Breast epithelium (tissue), 4 donors: ENCODE results near the gene SLC4A4. TPM values are rescaled to one million over a fixed set of nuclear protein-coding genes. Genes with fewer than 3 reads are reported as not detected.

Source experiments
- DNase-seq, 2 donors: peaks; one replicate each; pipeline ENCODE4 v3.0.0-alpha.2; 2019; ENCODE audit warnings: low spot score in 2 of 2
- H3K27ac ChIP-seq, 2 donors: fragments of 200-600 bp; sonication (generic) in 1 of 2; one replicate each; pipeline ENCODE4 v1.5.1; 2016 to 2019; ENCODE audit warnings: mild to moderate bottlenecking in 1 of 2
- H3K27me3 ChIP-seq, 2 donors: fragments of 200-600 bp; sonication (generic) in 1 of 2; one replicate each; pipeline versions ENCODE4 v1.5.1 to v1.6.0; 2017 to 2019; ENCODE audit warnings: control low read depth in 1 of 2, mild to moderate bottlenecking in 1 of 2
- H3K36me3 ChIP-seq: fragments of 200-600 bp; one replicate; pipeline ENCODE4 v1.5.1; 2019
- H3K4me1 ChIP-seq, 2 donors: fragments of 200-600 bp; sonication (generic); one replicate each; pipeline ENCODE4 v1.5.1; 2016 to 2019; ENCODE audit warnings: control low read depth in 1 of 2
- H3K4me3 ChIP-seq, 3 donors: fragments of 200-600 bp; sonication (generic); 1 replicate in 2 of 3; 2 replicates in 1 of 3; pipeline ENCODE4 v1.5.1; 2016 to 2019; ENCODE audit warnings: mild to moderate bottlenecking in 3 of 3, moderate library complexity in 2 of 3
- H3K9me3 ChIP-seq, 2 donors: fragments of 200-600 bp; sonication (generic) in 1 of 2; one replicate each; pipeline ENCODE4 v1.5.1; 2016 to 2019; ENCODE audit warnings: control low read depth in 1 of 2
- POLR2A ChIP-seq: fragments of 450-650 bp; IDR thresholded peaks from one replicate; pipeline ENCODE4 v1.6.1; 2016; ENCODE audit warnings: antibody characterized with exemption, mild to moderate bottlenecking, moderate library complexity
- POLR2AphosphoS5 ChIP-seq, 3 donors: sonication (generic); formaldehyde crosslinking; IDR thresholded peaks; one replicate each; pipeline ENCODE4 v1.6.1; 2017; ENCODE audit warnings: antibody characterized with exemption in 3 of 3
- intact Hi-C: fragments of 100-400 bp; cut with DNase I; formaldehyde crosslinking; loops from one replicate; pipeline ENCODE4 v1.15.1; 2023; ENCODE audit warnings: low total_unique reads
- total RNA-seq, 3 donors: library from RNA; depleted of rRNA; stranded (reverse); fragments of >200 nt; gene quantifications; one replicate each; pipeline ENCODE4 v1.1.0, GENCODE V29; 2016
- TF ChIP-seq, protein P1 (sequence below), 3 donors: fragments of 450-650 bp; IDR thresholded peaks; one replicate each; pipeline ENCODE4 v1.5.1; 2016 to 2017; ENCODE audit warnings: antibody characterized with exemption in 3 of 3, mild to moderate bottlenecking in 3 of 3, moderate library complexity in 3 of 3

Gene SLC4A4
- total RNA-seq, 3 donors from 2014 or later = 1.3 to 6.7 (median 1.4) TPM

DNA sequence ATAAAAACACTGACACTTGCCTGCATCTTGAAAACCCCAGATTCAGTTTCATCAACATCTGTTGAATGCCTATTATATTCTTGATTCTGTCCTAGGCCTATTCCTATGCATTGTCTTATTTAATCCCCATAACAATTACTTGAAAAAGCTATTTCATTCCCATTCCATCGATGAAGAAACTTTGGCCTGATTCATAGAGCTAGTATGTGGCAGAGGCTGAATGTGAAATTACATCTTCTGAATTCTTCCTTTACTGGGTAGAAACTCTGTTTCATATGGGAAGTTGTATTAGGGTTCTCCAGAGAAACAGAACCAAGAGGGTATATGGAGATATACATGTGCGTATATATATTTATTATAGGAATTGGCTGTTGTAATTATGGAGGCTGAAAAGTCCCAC lies 35.0 kb upstream of the SLC4A4 start:
- TF ChIP-seq, protein P1, sequence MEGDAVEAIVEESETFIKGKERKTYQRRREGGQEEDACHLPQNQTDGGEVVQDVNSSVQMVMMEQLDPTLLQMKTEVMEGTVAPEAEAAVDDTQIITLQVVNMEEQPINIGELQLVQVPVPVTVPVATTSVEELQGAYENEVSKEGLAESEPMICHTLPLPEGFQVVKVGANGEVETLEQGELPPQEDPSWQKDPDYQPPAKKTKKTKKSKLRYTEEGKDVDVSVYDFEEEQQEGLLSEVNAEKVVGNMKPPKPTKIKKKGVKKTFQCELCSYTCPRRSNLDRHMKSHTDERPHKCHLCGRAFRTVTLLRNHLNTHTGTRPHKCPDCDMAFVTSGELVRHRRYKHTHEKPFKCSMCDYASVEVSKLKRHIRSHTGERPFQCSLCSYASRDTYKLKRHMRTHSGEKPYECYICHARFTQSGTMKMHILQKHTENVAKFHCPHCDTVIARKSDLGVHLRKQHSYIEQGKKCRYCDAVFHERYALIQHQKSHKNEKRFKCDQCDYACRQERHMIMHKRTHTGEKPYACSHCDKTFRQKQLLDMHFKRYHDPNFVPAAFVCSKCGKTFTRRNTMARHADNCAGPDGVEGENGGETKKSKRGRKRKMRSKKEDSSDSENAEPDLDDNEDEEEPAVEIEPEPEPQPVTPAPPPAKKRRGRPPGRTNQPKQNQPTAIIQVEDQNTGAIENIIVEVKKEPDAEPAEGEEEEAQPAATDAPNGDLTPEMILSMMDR (IDR thresholded peaks at IDR 0.05) = no peak
- no peaks in the 10 kb centered on the region for H3K9me3 ChIP-seq
- intact Hi-C loops = no loop called here
- H3K4me1 ChIP-seq = no peaks in the 10 kb centered on the region
- DNase-seq = no peak
- no peak overlapping the region for H3K27ac ChIP-seq
- H3K4me3 ChIP-seq = no peak overlapping the region
- H3K27me3 ChIP-seq = no peaks in the 10 kb centered on the region
- H3K36me3 ChIP-seq = no peaks in the 10 kb centered on the region

DNA sequence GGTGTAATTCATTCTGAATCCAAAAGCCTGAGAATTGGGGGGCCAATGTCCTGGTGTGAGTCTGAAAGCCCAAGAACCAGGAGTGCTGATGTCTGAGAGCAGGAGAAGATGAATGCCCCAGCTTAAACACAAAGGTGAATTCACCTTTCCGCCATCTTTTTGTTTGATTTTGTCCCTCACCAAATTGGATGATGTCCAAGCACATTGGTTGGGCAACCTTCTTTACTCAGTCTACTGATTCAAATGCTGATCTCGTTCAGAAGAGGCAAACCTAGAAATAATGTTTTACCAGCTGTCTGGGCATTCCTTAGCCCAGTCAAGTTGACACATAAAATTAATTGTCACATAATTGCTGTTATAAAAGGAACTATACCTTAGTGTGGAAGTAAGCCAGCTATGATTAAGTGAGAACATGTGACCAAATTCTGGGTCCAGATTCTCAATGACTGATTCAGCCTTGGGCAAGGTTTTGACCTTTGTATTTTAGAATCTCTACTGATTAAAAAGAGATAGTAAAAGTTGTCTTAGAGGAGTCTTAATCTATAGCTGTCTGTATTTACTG lies 34.5 kb upstream of the SLC4A4 start:
- DNase-seq = no peak

DNA sequence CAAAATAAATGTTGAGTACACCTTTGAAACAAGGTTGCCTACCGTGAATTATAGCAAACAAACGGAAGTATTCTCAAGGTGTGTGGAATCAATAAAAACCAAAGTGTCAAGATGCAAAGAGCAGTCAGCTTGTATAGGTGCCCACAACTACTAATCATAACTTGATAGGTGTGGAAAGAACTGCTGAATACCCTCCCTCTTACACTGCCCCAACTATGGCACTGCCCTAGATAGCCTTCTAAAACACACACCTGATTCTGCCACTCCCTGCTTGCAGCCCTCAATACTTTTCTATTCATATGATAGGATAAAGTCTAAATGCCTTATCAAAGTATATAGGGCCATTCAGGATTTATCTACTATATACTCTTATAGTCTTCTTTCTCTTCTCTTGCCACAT lies 31.1 kb upstream of the SLC4A4 start:
- Histone ChIP-seq H3K36me3 (no peaks in the 10 kb centered on the region), H3K27me3 (no peaks in the 10 kb centered on the region), H3K4me1 (no peaks in the 10 kb centered on the region), H3K9me3 (no peaks in the 10 kb centered on the region), H3K4me3 (no peak overlapping the region), H3K27ac (no peak overlapping the region)
- DNase-seq = no peak
- no peak for TF ChIP-seq POLR2AphosphoS5 (IDR thresholded peaks at IDR 0.05)
- TF ChIP-seq, protein P1 (IDR thresholded peaks at IDR 0.05) = no peak
- TF ChIP-seq POLR2A = no peak
- intact Hi-C loops = no loop called here

More for the DNA sequence above, 34.5 kb upstream of the SLC4A4 start:
- Histone ChIP-seq H3K27ac (no peak overlapping the region), H3K4me1 (no peaks in the 10 kb centered on the region), H3K9me3 (no peaks in the 10 kb centered on the region), H3K4me3 (no peak overlapping the region), H3K27me3 (no peaks in the 10 kb centered on the region), H3K36me3 (no peaks in the 10 kb centered on the region)
- intact Hi-C loops = no loop called here
- TF ChIP-seq, protein P1 (IDR thresholded peaks at IDR 0.05) = no peak
- TF ChIP-seq POLR2AphosphoS5 (IDR thresholded peaks at IDR 0.05) (no peak), POLR2A (no peak)

DNA sequence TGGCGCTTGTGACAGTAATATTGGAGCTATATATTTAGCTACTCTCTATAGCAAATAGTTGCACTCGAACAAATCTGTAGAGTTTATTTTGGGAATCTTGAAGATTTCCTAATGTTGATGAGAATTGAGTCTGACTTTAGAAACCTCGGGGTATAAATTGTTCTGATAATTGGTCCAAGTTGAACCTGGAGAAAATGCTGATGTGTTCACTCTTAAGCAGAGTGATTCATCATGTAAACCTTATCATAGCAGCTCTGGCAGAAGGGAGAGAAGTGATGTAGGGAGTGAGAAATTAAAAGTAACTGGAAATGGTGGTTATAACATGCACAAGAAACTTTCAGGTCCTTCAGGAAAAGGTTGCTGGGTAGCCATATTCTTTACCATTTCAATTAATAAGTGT lies 16.4 kb upstream of the SLC4A4 start:
- Histone ChIP-seq H3K4me1 (no peaks in the 10 kb centered on the region), H3K36me3 (no peaks in the 10 kb centered on the region), H3K4me3 (no peak overlapping the region), H3K9me3 (no peaks in the 10 kb centered on the region), H3K27me3 (no peaks in the 10 kb centered on the region), H3K27ac (no peak overlapping the region)
- DNase-seq = no peak
- TF ChIP-seq, protein P1 (IDR thresholded peaks at IDR 0.05) = no peak
- TF ChIP-seq POLR2AphosphoS5 (IDR thresholded peaks at IDR 0.05) = no peak
- TF ChIP-seq POLR2A = no peak
- intact Hi-C loops = no loop called here

DNA sequence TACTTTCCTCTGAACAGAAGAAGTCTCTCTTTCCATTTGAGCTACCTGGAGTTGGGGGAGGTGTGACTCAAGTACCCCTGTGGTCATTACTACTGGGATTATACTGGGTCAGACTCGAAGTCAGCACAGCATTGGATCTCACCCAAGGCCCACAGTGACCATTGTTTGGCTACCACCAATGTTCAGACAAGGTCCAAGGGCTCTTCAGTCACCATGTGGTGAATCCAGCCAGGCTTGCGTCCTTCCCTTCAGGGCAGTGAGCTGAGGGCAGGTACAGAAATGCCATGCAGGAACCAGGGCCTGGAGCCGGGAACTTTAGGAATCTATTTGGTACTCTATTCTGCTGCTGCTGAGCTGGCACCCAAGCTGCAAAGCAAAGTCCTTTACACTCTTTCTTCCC lies 5.5 kb upstream of the SLC4A4 start:
- Histone ChIP-seq H3K27ac (no peak overlapping the region), H3K36me3 (no peaks in the 10 kb centered on the region), H3K27me3 (no peaks in the 10 kb centered on the region), H3K4me3 (no peak overlapping the region), H3K4me1 (no peaks in the 10 kb centered on the region), H3K9me3 (no peaks in the 10 kb centered on the region)
- no peak for DNase-seq
- TF ChIP-seq POLR2A = no peak
- no peak for TF ChIP-seq POLR2AphosphoS5 (IDR thresholded peaks at IDR 0.05)
- TF ChIP-seq, protein P1 (IDR thresholded peaks at IDR 0.05) = no peak
- intact Hi-C loops = no loop called here
